Adrenal gland (tissue), 12 donors: ENCODE results near the gene GPATCH8. TPM values are rescaled to one million over a fixed set of nuclear protein-coding genes. Genes with fewer than 3 reads are reported as not detected.
A peak's percentile ranks its signal among the peaks of the same experiment; 100 is the strongest.

Experiments used
- DNase-seq, 7 donors: peaks; one replicate each; pipeline ENCODE4 v3.0.0-alpha.2; 2019 to 2020
- H3K27ac ChIP-seq, 5 donors: fragments of 200-600 bp; sonication (generic) in 4 of 5; 1 replicate in 3 of 5; 2 replicates in 2 of 5; pipeline versions ENCODE4 v1.5.1 to v1.8.0; 2016 to 2020; ENCODE audit warnings: mild to moderate bottlenecking in 1 of 5
- H3K27me3 ChIP-seq: fragments of 200-600 bp; 2 replicates; pipeline ENCODE4 v1.8.0; 2021
- H3K36me3 ChIP-seq, 2 donors: fragments of 200-600 bp; replicated peaks in 1 of 2; 1 replicate in 1 of 2; 2 replicates in 1 of 2; pipeline versions ENCODE4 v1.5.1 to v1.8.0; 2018 to 2022
- H3K4me1 ChIP-seq, 2 donors: fragments of 200-600 bp; replicated peaks in 1 of 2; 1 replicate in 1 of 2; 2 replicates in 1 of 2; pipeline versions ENCODE4 v1.5.1 to v1.8.0; 2018 to 2021
- H3K4me3 ChIP-seq, 4 donors: fragments of 200-600 bp; sonication (generic) in 3 of 4; one replicate each; pipeline ENCODE4 v1.5.1; 2016 to 2018
- H3K9me3 ChIP-seq, 3 donors: fragments of 200-600 bp; sonication (generic) in 1 of 3; replicated peaks in 1 of 3; 1 replicate in 2 of 3; 2 replicates in 1 of 3; pipeline versions ENCODE4 v1.5.1 to v1.8.0; 2016 to 2021
- CTCF ChIP-seq, 6 experiments: fragments of 450-650 bp in 4 of 6; fragments of 200-600 bp in 2 of 6; sonication (generic) in 1 of 6; IDR thresholded peaks; 1 replicate in 5 of 6; 2 replicates in 1 of 6; pipeline versions ENCODE4 v1.5.1 to v1.8.0; 2016 to 2021; ENCODE audit warnings: antibody characterized with exemption in 6 of 6, mild to moderate bottlenecking in 2 of 6, moderate library complexity in 1 of 6
- POLR2A ChIP-seq, 2 donors: fragments of 450-650 bp; IDR thresholded peaks; one replicate each; pipeline ENCODE4 v1.6.1; 2017; ENCODE audit warnings: antibody characterized with exemption in 2 of 2, mild to moderate bottlenecking in 2 of 2, moderate library complexity in 1 of 2
- WGBS, 4 donors: extraction: QIAGEN DNeasy Blood & Tissue Kit in 2 of 4; methylation state at CpG; one replicate each; pipeline versions ENCODE4 v1.1.5 to v1.1.7; 2013 to 2017; 5-methylcytosine and 5-hydroxymethylcytosine counted together
- intact Hi-C, 2 donors: fragments of 100-400 bp; cut with DNase I; formaldehyde crosslinking; loops; one replicate each; pipeline versions ENCODE4 v1.14.1 to v1.15.0; 2022 to 2023
- polyA plus RNA-seq, 3 donors: library from polyadenylated mRNA; stranded (reverse); fragments of 200-250 nt in 2 of 3; fragments of 350-450 nt in 1 of 3; fragmentation: Illumina TruSeq in 1 of 3; extraction: RNeasy Lipid Tissue Mini Kit (QIAGEN cat#74804) in 1 of 3; gene quantifications; one replicate each; pipeline ENCODE4 v1.2.3, GENCODE V29; 2013 to 2014
- total RNA-seq, 9 donors: library from RNA; depleted of rRNA in 4 of 9; stranded (reverse); fragments of >200 nt in 4 of 9; fragments of 120-200 nt in 1 of 9; fragmentation: NEBNext Ultra II Directional in 1 of 9; extraction: Animal tissue kit (Norgen Biotek cat#: 25700) in 1 of 9; gene quantifications; one replicate each; pipeline versions ENCODE4 v1.1.0 to v1.2.4, GENCODE V29; 2013 to 2023
- donor health status: healthy with polysubstance abuse.
- donor health status: Bipolar disorder and iron deficiency.
- donor health status: DM: yes; HTN: yes; CAD: no.
- donor health status: DM: no; HTN: no; CAD: no.
- donor health status: DM: no; HTN: no; CAD: no.
- donor health status: DM: yes; HTN: yes; CAD: no.

The GPATCH8 gene
- total and polyA plus RNA-seq, 12 donors, result 7.2 to 33.6 (median 28.8) TPM

- intact Hi-C loops, result loop anchor here in 1 of 2 donors (10.0 kb wide), 1 partner anchor 107 kb away; no protein-coding TSS in a partner anchor
These were observed 1.3 kb downstream of the GPATCH8 start for GRCh38 chr17:44501866-44502375.

GRCh38 chr17:44499722-44500121 is 3.5 kb downstream of the GPATCH8 start:
- H3K4me1 ChIP-seq, result peaks cover 18 to 58% of the 10 kb centered on the region in 2 donors
- no peaks in the 10 kb centered on the region for H3K27me3 ChIP-seq
- DNase-seq, result no peak
- H3K4me3 ChIP-seq, result no peak overlapping the region
- no peaks in the 10 kb centered on the region for H3K36me3 ChIP-seq
- no peak for TF ChIP-seq CTCF (IDR thresholded peaks at IDR 0.05)
- no peak for TF ChIP-seq POLR2A (IDR thresholded peaks at IDR 0.05)
- 9 to 28% (median 19%) methylated on average over 1 of the region's 1 CpG for WGBS, 4 donors
- intact Hi-C loops, result loop anchor here in 1 of 2 donors (10.0 kb wide), 1 partner anchor 105 kb away; no protein-coding TSS in a partner anchor
- H3K27ac ChIP-seq, result no peak overlapping the region
- no peaks in the 10 kb centered on the region for H3K9me3 ChIP-seq

More at GRCh38 chr17:44501866-44502375, 1.3 kb downstream of the GPATCH8 start:
- Histone ChIP-seq H3K36me3 (no peaks in the 10 kb centered on the region), H3K4me1 (peaks cover 18 to 55% of the 10 kb centered on the region in 2 donors), H3K27me3 (no peaks in the 10 kb centered on the region), H3K4me3 (peak overlapping the region in 1 of 4 donors; percentile 69), H3K9me3 (no peaks in the 10 kb centered on the region), H3K27ac (no peak overlapping the region)
- DNase-seq, result peak in 1 of 7 donors; percentile 13
- WGBS, 4 donors, result 9 to 11% (median 10%) methylated on average over 6 of the region's 6 CpGs
- no peak for TF ChIP-seq POLR2A (IDR thresholded peaks at IDR 0.05)
- no peak for TF ChIP-seq CTCF (IDR thresholded peaks at IDR 0.05)

GRCh38 chr17:44496815-44497214 is 6.4 kb downstream of the GPATCH8 start:
- no peak overlapping the region for H3K27ac ChIP-seq
- H3K9me3 ChIP-seq, result no peaks in the 10 kb centered on the region
- WGBS, 4 donors, result 82 to 94% (median 89%) methylated on average over 2 of the region's 2 CpGs
- H3K27me3 ChIP-seq, result no peaks in the 10 kb centered on the region
- intact Hi-C loops, result no loop called here
- H3K4me1 ChIP-seq, result peaks cover 12 to 45% of the 10 kb centered on the region in 2 donors
- no peaks in the 10 kb centered on the region for H3K36me3 ChIP-seq
- no peak overlapping the region for H3K4me3 ChIP-seq
- no peak for TF ChIP-seq POLR2A (IDR thresholded peaks at IDR 0.05)
- no peak for TF ChIP-seq CTCF (IDR thresholded peaks at IDR 0.05)
- DNase-seq, result no peak

- TF ChIP-seq CTCF (IDR thresholded peaks at IDR 0.05) (no peak), POLR2A (IDR thresholded peaks at IDR 0.05) (no peak)
- H3K4me1 ChIP-seq, result peaks cover 0 to 11% of the 10 kb centered on the region in 2 donors
- no peak overlapping the region for H3K27ac ChIP-seq
- DNase-seq, result no peak
- WGBS, 4 donors, result 91 to 94% (median 93%) methylated on average over 5 of the region's 5 CpGs
- intact Hi-C loops, result no loop called here
- H3K36me3 ChIP-seq, result no peaks in the 10 kb centered on the region
- no peaks in the 10 kb centered on the region for H3K27me3 ChIP-seq
- no peaks in the 10 kb centered on the region for H3K9me3 ChIP-seq
- H3K4me3 ChIP-seq, result no peak overlapping the region
These were observed 9.9 kb downstream of the GPATCH8 start for GRCh38 chr17:44493339-44493738.
